ENCODE results near the gene AHDC1.

Gene AHDC1

DNA sequence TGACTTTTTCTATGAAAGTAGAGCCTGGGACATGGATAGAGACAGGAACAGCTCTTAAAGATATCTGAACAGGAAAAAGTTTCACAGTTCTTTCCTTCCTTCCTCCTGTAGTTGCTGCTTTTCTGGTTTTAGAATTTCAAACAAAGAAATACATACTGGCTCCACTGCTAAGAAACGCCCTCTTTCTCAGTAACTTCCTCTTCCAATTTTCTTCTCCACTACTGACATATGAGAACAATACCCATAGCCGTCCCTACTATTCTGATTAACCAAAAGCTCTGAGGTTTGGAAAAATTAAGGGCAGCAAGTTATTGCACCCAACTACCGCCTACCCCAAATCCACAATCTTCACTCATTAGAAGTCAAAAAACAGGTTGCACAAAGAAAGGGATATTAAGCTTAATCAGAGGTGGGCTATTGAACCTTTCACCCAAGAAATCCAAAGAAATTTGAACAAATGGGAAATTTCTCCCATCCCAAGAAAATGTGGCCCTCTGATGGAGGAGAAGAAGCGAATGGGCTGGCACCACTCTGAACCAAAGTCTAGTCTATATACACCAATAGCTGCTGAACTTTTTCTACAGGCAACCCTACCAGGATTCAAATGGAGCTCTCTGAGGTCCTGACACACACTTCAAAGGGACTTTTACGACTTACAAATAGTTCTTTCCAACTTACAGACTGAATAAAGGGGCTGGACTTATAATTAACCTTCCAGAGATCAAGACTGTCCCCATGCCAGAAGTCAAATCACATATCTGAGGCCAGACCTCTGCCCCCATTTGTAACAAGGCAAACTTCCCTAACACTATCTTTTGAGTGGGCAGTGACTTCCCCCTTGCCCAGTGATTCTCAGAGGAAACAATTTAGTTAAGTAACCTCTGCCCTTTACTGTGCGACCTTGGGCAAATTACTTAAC is 115.7 kb downstream of the AHDC1 start:
- DNase-seq (ENCODE audit: low read depth in 2 of 2), result no peak

DNA sequence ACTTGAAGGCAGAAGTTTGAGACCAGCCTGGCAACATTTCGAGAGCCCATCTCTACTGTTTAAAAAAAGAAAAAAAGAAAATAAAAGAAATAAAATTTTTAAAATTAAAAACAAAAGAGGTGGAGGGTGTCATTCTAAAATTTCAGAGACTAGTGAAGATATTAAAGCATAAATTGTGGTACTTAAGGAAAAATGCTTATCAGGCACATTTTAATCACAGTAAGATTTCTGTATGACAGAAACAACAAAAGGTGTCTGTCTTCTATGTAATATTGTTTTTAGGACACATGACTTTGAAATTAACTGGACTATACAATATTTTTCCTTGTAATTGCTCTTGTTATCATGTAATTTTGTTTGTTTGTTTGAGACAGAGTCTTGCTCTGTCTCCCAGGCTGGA is 118.6 kb downstream of the AHDC1 start:
- no peak for DNase-seq (ENCODE audit: low read depth in 2 of 2)

Data from stimulated activated CD4-positive, alpha-beta T cell treated with anti-CD3 and anti-CD28 coated beads, Interleukin-15, amount 100 ng/mL, for 48 hours (primary cell).